ENCODE data around the gene APOL1.

GRCh38 chr22:36296690-36297089 is 43.8 kb downstream of the APOL1 start:
- TF ChIP-seq CTCF (IDR thresholded peaks at IDR 0.05; ENCODE audit: low read depth, low read length, poor library complexity, severe bottlenecking) (no peak), EZH2phosphoT487 (IDR thresholded peaks at IDR 0.05; ENCODE audit: borderline replicate concordance, low read length) (no peak)
